ENCODE measurements around the gene FOXK2.

DNA sequence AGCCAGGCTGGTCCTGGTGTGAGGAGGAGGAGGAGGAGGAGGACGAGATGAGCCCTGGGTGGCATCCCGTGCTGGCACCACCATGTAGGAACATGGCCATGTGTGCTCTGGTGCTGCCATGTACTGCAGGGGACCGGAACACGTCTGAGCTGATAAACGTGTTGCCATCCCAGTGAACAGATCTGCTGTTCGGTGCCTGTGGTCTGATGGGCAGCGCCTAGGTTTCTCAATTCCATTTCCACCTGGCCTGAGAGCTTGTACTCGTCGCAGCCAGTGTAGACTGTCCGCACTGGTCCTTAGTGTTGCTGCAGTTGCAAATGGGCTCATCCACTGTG is 28.4 kb upstream of the FOXK2 start:
- TF ChIP-seq, protein P1, sequence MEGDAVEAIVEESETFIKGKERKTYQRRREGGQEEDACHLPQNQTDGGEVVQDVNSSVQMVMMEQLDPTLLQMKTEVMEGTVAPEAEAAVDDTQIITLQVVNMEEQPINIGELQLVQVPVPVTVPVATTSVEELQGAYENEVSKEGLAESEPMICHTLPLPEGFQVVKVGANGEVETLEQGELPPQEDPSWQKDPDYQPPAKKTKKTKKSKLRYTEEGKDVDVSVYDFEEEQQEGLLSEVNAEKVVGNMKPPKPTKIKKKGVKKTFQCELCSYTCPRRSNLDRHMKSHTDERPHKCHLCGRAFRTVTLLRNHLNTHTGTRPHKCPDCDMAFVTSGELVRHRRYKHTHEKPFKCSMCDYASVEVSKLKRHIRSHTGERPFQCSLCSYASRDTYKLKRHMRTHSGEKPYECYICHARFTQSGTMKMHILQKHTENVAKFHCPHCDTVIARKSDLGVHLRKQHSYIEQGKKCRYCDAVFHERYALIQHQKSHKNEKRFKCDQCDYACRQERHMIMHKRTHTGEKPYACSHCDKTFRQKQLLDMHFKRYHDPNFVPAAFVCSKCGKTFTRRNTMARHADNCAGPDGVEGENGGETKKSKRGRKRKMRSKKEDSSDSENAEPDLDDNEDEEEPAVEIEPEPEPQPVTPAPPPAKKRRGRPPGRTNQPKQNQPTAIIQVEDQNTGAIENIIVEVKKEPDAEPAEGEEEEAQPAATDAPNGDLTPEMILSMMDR (IDR thresholded peaks at IDR 0.05): no peak
- TF ChIP-seq EZH2 (IDR thresholded peaks at IDR 0.05; ENCODE audit: borderline replicate concordance, insufficient read depth, low read depth, low read length, poor library complexity, severe bottlenecking): no peak

Measured in B cell (primary cell).